IMR-90 (cell line): ENCODE results near the gene NEUROD4. TPM values are rescaled to one million over a fixed set of nuclear protein-coding genes. Genes with fewer than 3 reads are reported as not detected.
A peak's percentile ranks its signal among the peaks of the same experiment; 100 is the strongest.

Experiments used
- ATAC-seq: fragments of 200-7000 bp; cut with Tn5 transposase; 2 replicates; pipeline ENCODE4 v1.9.1; 2020; ENCODE audit warnings: low read depth, mild to moderate bottlenecking, moderate library complexity
- BruUV-seq: library from RNA; stranded (reverse); fragments of 400-500 nt; replicated peaks from 2 replicates; lab custom pipeline; 2021; lab: Mats Ljungman, UMichigan
- CTCF ChIA-PET: fragments of 300-600 bp; formaldehyde crosslinking; extraction: SDS; loops from one replicate; lab custom pipeline; 2021; ENCODE audit warnings: antibody characterized with exemption; lab: Yijun Ruan, JAX
- POLR2A ChIA-PET: fragments of 300-600 bp; sonication (Branson Sonifier 250); formaldehyde crosslinking; loops from one replicate; lab custom pipeline; 2022; ENCODE audit warnings: antibody characterized with exemption; ENCODE audit not compliant: unreplicated experiment; lab: Charles Lee
- DNase-seq: peaks from one replicate; pipeline ENCODE4 v3.0.0; 2013
- H2AFZ ChIP-seq: replicated peaks from 2 replicates; pipeline ENCODE3; 2013; ENCODE audit warnings: low read length, mild to moderate bottlenecking; ENCODE audit not compliant: poor library complexity
- H2AK5ac ChIP-seq: 2 replicates; pipeline ENCODE4 v1.6.1; 2013; ENCODE audit warnings: low read depth, low read length, inconsistent platforms
- H2AK9ac ChIP-seq: replicated peaks from 2 replicates; pipeline ENCODE3; 2013; ENCODE audit warnings: mild to moderate bottlenecking, low read depth, low read length, moderate library complexity; ENCODE audit not compliant: poor library complexity
- H2BK120ac ChIP-seq: 2 replicates; pipeline ENCODE4 v1.6.1; 2013; ENCODE audit warnings: low read depth, low read length, inconsistent platforms
- H2BK15ac ChIP-seq: 3 replicates; pipeline ENCODE4 v1.6.1; 2013; ENCODE audit warnings: low read depth, low read length, inconsistent platforms
- H2BK20ac ChIP-seq: 2 replicates; pipeline ENCODE4 v1.6.1; 2013; ENCODE audit warnings: low read depth, mild to moderate bottlenecking, inconsistent platforms, low read length, moderate library complexity
- H2BK5ac ChIP-seq: 2 replicates; pipeline ENCODE4 v1.6.1; 2013; ENCODE audit warnings: mild to moderate bottlenecking, low read depth, low read length, inconsistent platforms; ENCODE audit not compliant: poor library complexity, severe bottlenecking
- H3K14ac ChIP-seq: replicated peaks from 2 replicates; pipeline ENCODE4 v1.6.1; 2013; ENCODE audit warnings: low read depth, low read length, inconsistent platforms
- H3K18ac ChIP-seq: 2 replicates; pipeline ENCODE4 v1.6.1; 2013; ENCODE audit warnings: low read depth, low read length, control low read depth
- H3K23ac ChIP-seq: 2 replicates; pipeline ENCODE4 v1.6.1; 2013; ENCODE audit warnings: low read depth, low read length, inconsistent platforms
- H3K27ac ChIP-seq: 2 replicates; pipeline ENCODE4 v1.5.1; 2013; ENCODE audit warnings: mild to moderate bottlenecking, control low read depth, low read length; ENCODE audit not compliant: insufficient read depth
- H3K27me3 ChIP-seq: 2 replicates; pipeline ENCODE4 v1.6.1; 2013; ENCODE audit warnings: low read length; ENCODE audit not compliant: control insufficient read depth, insufficient read depth
- H3K36me3 ChIP-seq: 2 replicates; pipeline ENCODE4 v1.6.1; 2013; ENCODE audit warnings: low read length, mixed read lengths; ENCODE audit not compliant: control insufficient read depth, insufficient read depth
- H3K4ac ChIP-seq: 2 replicates; pipeline ENCODE4 v1.6.1; 2013; ENCODE audit warnings: low read depth, low read length, inconsistent platforms
- H3K4me1 ChIP-seq: 2 replicates; pipeline ENCODE4 v1.6.1; 2013; ENCODE audit warnings: low read length, mixed read lengths; ENCODE audit not compliant: control insufficient read depth, insufficient read depth
- H3K4me2 ChIP-seq: 2 replicates; pipeline ENCODE4 v1.6.1; 2013; ENCODE audit warnings: low read depth, mild to moderate bottlenecking, control low read depth, low read length, moderate library complexity
- H3K4me3 ChIP-seq: 2 replicates; pipeline ENCODE4 v1.5.1; 2013; ENCODE audit warnings: low read depth, mild to moderate bottlenecking, control low read depth, low read length, moderate library complexity; ENCODE audit not compliant: insufficient read depth
- H3K56ac ChIP-seq: 2 replicates; pipeline ENCODE4 v1.6.1; 2013; ENCODE audit warnings: low read length, inconsistent platforms; ENCODE audit not compliant: insufficient read depth; ENCODE audit errors: extremely low read depth
- H3K79me1 ChIP-seq, 2 experiments: 2 replicates each; pipeline ENCODE4 v1.6.1; 2013; ENCODE audit warnings: low read length in 2 of 2, inconsistent platforms in 1 of 2, low read depth in 1 of 2
- H3K9ac ChIP-seq: 2 replicates; pipeline ENCODE4 v1.6.1; 2013; ENCODE audit warnings: low read depth, low read length, control low read depth
- H3K9me1 ChIP-seq: 2 replicates; pipeline ENCODE4 v1.6.1; 2013; ENCODE audit warnings: low read length, inconsistent platforms; ENCODE audit not compliant: insufficient read depth
- H3K9me3 ChIP-seq: 2 replicates; pipeline ENCODE4 v1.6.1; 2013; ENCODE audit warnings: low read length; ENCODE audit not compliant: control insufficient read depth, insufficient read depth
- H4K20me1 ChIP-seq: 2 replicates; pipeline ENCODE4 v1.6.1; 2013; ENCODE audit warnings: low read length, inconsistent platforms; ENCODE audit not compliant: insufficient read depth
- H4K5ac ChIP-seq: 2 replicates; pipeline ENCODE4 v1.6.1; 2013; ENCODE audit warnings: mild to moderate bottlenecking, low read depth, low read length, control low read depth
- H4K8ac ChIP-seq, 2 experiments: 2 replicates each; pipeline ENCODE4 v1.6.1; 2013; ENCODE audit warnings: low read depth in 2 of 2, low read length in 2 of 2, control low read depth in 1 of 2, inconsistent platforms in 1 of 2
- H4K91ac ChIP-seq: 2 replicates; pipeline ENCODE4 v1.6.1; 2013; ENCODE audit warnings: low read depth, low read length, inconsistent platforms; ENCODE audit not compliant: insufficient read depth
- RAD21 ChIP-seq: IDR thresholded peaks from 2 replicates; pipeline ENCODE4 v1.6.1; 2012; ENCODE audit warnings: low read length, improper control_type of control experiment
- SMC3 ChIP-seq: fragments of 150-350 bp; IDR thresholded peaks from 2 replicates; pipeline ENCODE4 v1.6.1; 2016; ENCODE audit warnings: low read depth, mild to moderate bottlenecking, antibody characterized with exemption, low read length, moderate library complexity
- WGBS, 2 experiments: methylation state at CpG; one replicate each; pipeline versions ENCODE4 v1.1.5 to v1.1.7; 2013; ENCODE audit warnings: missing lambda C conversion rate in 2 of 2; ENCODE audit not compliant: insufficient read length in 1 of 2; ENCODE audit errors: extremely low coverage in 2 of 2; 5-methylcytosine and 5-hydroxymethylcytosine counted together
- dilution Hi-C: fragments of 300-500 bp; cut with HindIII; formaldehyde crosslinking; loops from one replicate; pipeline ENCODE4 v1.14.3; 2018; ENCODE audit warnings: low sequenced_read_pairs; ENCODE audit not compliant: unreplicated experiment
- in situ Hi-C: fragments of 300-500 bp; cut with MboI; formaldehyde crosslinking; loops from 3 replicates; pipeline ENCODE4 v1.14.3; 2019; ENCODE audit warnings: low sequenced_read_pairs, inconsistent platforms, mixed read lengths
- intact Hi-C: fragments of 100-400 bp; cut with micrococcal nuclease; formaldehyde crosslinking; loops from 2 replicates; pipeline ENCODE4 v1.10.0; 2022
- polyA plus RNA-seq, 3 experiments: library from polyadenylated mRNA; depleted of rRNA; stranded (reverse); fragments of >200 nt; gene quantifications; 2 replicates each; pipeline ENCODE4 v1.2.3, GENCODE V29; 2012; ENCODE audit warnings: low replicate concordance in 1 of 3
- total RNA-seq: library from RNA; depleted of rRNA; stranded (reverse); fragments of >200 nt; gene quantifications from 2 replicates; pipeline ENCODE4 v1.2.3, GENCODE V29; 2012
- TF ChIP-seq, protein P1 (sequence below): fragments of 150-350 bp; IDR thresholded peaks from 2 replicates; pipeline ENCODE4 v1.6.1; 2017; ENCODE audit warnings: mild to moderate bottlenecking, antibody characterized with exemption, low read length, low read depth
- TF ChIP-seq, protein P2 (sequence below): conservative IDR thresholded peaks from 2 replicates; pipeline ENCODE4 v1.5.1; 2012; ENCODE audit warnings: mild to moderate bottlenecking, low read depth, low read length, improper control_type of control experiment

The NEUROD4 gene
- total and polyA plus RNA-seq, 2 of the 4 experiments (the other 2 are of a cell fraction) = not detected

DNA sequence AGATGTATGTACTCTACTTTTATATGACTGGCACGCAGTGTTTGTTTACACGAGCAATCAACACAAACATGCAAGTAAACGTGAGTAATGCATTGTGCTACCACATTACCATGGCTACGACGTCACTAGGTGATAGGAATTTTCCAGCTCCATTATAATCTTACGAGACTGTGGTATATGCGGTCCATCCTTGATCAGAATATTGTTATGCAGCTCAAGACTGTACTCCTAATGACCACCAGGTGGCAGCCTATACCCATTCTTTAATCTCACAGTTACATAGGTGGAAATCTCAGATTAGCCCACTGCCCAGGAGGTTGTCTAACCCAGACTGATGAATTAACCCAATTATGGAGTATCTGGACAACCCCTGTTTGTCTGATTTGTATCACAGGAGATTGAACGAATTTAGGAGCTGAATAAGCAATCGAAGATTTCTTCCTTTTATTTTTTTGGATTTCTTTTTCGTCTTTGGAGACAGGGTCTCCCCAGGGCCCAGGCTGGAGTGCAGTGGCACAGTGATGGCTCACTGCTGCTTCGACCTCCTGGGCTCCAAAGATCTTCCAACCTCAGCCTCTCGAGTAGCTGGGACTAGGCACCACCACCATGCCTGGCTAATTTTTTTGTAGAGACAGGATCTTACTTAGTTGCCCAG, 26.5 kb upstream of the NEUROD4 start:
- no peaks in the 10 kb centered on the region for H3K4me1 ChIP-seq
- H4K91ac ChIP-seq = no peak overlapping the region
- no peak overlapping the region for H3K9ac ChIP-seq
- ChIA-PET POLR2A (no interaction called here), CTCF (interaction anchor here (0.6 to 2.6 kb wide), 12 partner anchors 14 to 149 kb away, joined by 3 to 19 read pairs (median 4); no protein-coding TSS in a partner anchor)
- H4K20me1 ChIP-seq = no peaks in the 10 kb centered on the region
- H3K56ac ChIP-seq = no peak overlapping the region
- H3K36me3 ChIP-seq = no peaks in the 10 kb centered on the region
- H2AK5ac ChIP-seq = no peak overlapping the region
- intact Hi-C loops = loop anchor here (1.0 to 5.0 kb wide), 4 partner anchors 75 to 624 kb away; no protein-coding TSS in a partner anchor
- no peak overlapping the region for H3K14ac ChIP-seq
- no peak overlapping the region for H3K27ac ChIP-seq
- no peak overlapping the region for H3K4me3 ChIP-seq
- peak; percentile 96 for ATAC-seq
- no peak overlapping the region for H2BK120ac ChIP-seq
- dilution Hi-C loops = no loop called here
- in situ Hi-C loops = loop anchor here (5.0 kb wide), 1 partner anchor 79 kb away; no protein-coding TSS in a partner anchor
- H3K79me1 ChIP-seq = no peaks in the 10 kb centered on the region
- H3K4me2 ChIP-seq = no peak overlapping the region
- WGBS, 2 experiments = 0% methylated on average over 1 of the region's 12 CpGs; no CpG with 5 or more reads in 1 of the 2 experiments
- H3K9me1 ChIP-seq = no peaks in the 10 kb centered on the region
- no peak overlapping the region for H2AK9ac ChIP-seq
- H2BK20ac ChIP-seq = no peak overlapping the region
- no peak overlapping the region for H3K4ac ChIP-seq
- H4K5ac ChIP-seq = no peak overlapping the region
- H2BK5ac ChIP-seq = no peak overlapping the region
- H3K23ac ChIP-seq = no peak overlapping the region
- H4K8ac ChIP-seq = no peak overlapping the region
- H2BK15ac ChIP-seq = no peak overlapping the region
- no peaks in the 10 kb centered on the region for H3K27me3 ChIP-seq
- TF ChIP-seq SMC3 = peak; percentile 68
- TF ChIP-seq, protein P1, sequence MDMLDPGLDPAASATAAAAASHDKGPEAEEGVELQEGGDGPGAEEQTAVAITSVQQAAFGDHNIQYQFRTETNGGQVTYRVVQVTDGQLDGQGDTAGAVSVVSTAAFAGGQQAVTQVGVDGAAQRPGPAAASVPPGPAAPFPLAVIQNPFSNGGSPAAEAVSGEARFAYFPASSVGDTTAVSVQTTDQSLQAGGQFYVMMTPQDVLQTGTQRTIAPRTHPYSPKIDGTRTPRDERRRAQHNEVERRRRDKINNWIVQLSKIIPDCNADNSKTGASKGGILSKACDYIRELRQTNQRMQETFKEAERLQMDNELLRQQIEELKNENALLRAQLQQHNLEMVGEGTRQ = no peak
- TF ChIP-seq RAD21 = peak; percentile 74
- TF ChIP-seq, protein P2, sequence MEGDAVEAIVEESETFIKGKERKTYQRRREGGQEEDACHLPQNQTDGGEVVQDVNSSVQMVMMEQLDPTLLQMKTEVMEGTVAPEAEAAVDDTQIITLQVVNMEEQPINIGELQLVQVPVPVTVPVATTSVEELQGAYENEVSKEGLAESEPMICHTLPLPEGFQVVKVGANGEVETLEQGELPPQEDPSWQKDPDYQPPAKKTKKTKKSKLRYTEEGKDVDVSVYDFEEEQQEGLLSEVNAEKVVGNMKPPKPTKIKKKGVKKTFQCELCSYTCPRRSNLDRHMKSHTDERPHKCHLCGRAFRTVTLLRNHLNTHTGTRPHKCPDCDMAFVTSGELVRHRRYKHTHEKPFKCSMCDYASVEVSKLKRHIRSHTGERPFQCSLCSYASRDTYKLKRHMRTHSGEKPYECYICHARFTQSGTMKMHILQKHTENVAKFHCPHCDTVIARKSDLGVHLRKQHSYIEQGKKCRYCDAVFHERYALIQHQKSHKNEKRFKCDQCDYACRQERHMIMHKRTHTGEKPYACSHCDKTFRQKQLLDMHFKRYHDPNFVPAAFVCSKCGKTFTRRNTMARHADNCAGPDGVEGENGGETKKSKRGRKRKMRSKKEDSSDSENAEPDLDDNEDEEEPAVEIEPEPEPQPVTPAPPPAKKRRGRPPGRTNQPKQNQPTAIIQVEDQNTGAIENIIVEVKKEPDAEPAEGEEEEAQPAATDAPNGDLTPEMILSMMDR = peak; percentile 76
- H2AFZ ChIP-seq = no peak overlapping the region
- H3K9me3 ChIP-seq = no peaks in the 10 kb centered on the region
- DNase-seq = peak; percentile 60
- no peak overlapping the region for H3K18ac ChIP-seq
- no TSS peak for BruUV-seq
